ENCODE measurements around the gene PRR29.
"Not testable (repeated sequence)": the region's sequence is repeated elsewhere in the genome, so short reads cannot be mapped to it uniquely, and the experiment has no call there.

The PRR29 gene

GRCh38 chr17:63973930-63974593 lies 24.1 kb upstream of the PRR29 start:
- no peak for DNase-seq (ENCODE audit: low read depth, low spot score)
- H3K27ac ChIP-seq, result peak overlapping the region; percentile 59

DNA sequence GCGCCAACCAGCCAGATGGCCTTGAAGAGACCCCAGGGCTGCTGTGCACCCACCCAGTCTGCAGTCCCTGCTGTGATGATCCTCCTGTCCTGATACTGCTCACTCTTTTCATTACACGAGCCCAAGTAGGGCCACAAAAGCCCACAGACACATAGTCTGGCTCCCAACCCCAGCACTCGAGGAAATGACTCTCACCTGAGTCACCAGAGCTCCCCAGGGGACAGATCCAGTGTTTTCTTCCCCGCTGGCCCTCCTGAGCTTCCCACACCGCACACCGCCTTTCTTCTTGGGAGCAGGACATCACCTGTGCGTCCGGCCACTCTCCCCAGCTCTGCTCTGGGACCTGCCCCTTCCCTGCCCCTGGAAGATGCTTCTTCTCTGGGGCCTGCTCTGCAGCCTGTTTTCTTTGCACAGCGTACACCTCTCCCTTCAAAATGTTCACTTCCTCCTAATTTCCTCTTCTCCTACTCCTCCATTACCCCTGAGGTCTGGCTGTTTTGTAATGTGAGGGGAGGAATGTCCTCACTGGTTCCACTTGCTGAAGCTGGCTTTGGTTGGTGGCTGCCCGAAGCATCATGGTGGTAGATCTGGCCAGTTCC lies 23.5 kb upstream of the PRR29 start:
- no peak for DNase-seq (ENCODE audit: low read depth, low spot score)
- peak overlapping the region; percentile 59 for H3K27ac ChIP-seq

DNA sequence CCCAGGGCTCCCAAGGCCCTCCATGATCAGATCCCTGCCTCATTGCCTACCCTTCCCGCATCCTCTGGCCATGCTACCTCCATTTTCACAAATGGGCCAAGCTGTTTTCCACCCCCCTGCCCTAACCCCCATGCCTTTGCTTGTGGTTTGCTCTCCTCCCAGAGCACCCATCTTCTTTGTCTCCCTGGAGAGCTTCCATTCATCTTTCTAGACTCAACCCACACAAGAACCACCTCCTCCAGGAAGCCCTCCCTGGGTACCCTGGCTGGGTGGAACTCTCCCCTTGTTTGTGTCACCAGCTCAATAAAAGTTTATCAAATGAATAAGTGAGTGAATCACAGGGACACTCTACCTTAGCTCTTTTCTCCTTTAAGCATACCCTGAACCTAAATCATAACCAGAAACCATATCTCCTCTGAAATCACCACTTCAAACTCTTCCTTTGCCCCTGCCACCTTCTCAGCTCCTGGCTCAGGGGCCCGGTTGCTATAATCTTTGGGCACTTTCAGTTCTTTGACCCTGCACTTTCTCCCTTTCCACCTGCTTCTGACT lies 22.5 kb upstream of the PRR29 start:
- no peak overlapping the region for H3K27ac ChIP-seq
- DNase-seq (ENCODE audit: low read depth, low spot score), result no peak

- DNase-seq (ENCODE audit: low read depth, low spot score), result no peak
- no peak overlapping the region for H3K27ac ChIP-seq
Measured at GRCh38 chr17:63976702-63977101, 21.4 kb upstream of the PRR29 start.

- no peak overlapping the region for H3K27ac ChIP-seq
- DNase-seq (ENCODE audit: low read depth, low spot score), result no peak
Measured at GRCh38 chr17:63978272-63979200, 19.6 kb upstream of the PRR29 start.

GRCh38 chr17:63982641-63983040 lies 15.5 kb upstream of the PRR29 start:
- H3K27ac ChIP-seq; DNase-seq (ENCODE audit: low read depth, low spot score): not testable (repeated sequence)

- no peak overlapping the region for H3K27ac ChIP-seq
- DNase-seq (ENCODE audit: low read depth, low spot score), result no peak
Measured at GRCh38 chr17:63983320-63983719, 14.8 kb upstream of the PRR29 start.

GRCh38 chr17:63984236-63984635 lies 13.9 kb upstream of the PRR29 start:
- no peak for DNase-seq (ENCODE audit: low read depth, low spot score)
- H3K27ac ChIP-seq, result no peak overlapping the region

GRCh38 chr17:63984651-63985386 lies 13.3 kb upstream of the PRR29 start:
- H3K27ac ChIP-seq, result no peak overlapping the region

GRCh38 chr17:63985387-63986140 lies 12.6 kb upstream of the PRR29 start:
- H3K27ac ChIP-seq, result no peak overlapping the region
- no peak for DNase-seq (ENCODE audit: low read depth, low spot score)

More at GRCh38 chr17:63984651-63985386, 13.3 kb upstream of the PRR29 start:
- peak; percentile 62 for DNase-seq (ENCODE audit: low read depth, low spot score)

DNA sequence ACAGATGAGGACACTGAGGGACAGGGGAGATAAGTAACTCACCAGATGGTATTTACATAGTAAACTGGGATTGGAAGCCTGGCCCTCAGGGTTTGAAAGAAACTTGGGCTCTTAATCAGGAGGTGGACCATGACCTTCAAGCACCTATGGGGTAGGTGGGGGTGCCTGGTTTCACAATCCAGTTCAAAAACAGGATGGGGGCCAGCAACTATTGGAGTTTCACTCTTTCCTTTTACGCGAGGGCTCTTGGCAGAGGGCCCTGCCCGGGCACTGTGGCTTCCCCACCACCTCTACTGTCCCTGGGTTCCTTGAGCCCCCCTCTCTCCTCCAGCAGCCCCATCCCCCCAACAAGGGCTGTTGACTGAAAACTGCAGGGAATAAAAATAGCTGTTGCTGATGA lies 11.3 kb upstream of the PRR29 start:
- no peak overlapping the region for H3K27ac ChIP-seq
- no peak for DNase-seq (ENCODE audit: low read depth, low spot score)

DNA sequence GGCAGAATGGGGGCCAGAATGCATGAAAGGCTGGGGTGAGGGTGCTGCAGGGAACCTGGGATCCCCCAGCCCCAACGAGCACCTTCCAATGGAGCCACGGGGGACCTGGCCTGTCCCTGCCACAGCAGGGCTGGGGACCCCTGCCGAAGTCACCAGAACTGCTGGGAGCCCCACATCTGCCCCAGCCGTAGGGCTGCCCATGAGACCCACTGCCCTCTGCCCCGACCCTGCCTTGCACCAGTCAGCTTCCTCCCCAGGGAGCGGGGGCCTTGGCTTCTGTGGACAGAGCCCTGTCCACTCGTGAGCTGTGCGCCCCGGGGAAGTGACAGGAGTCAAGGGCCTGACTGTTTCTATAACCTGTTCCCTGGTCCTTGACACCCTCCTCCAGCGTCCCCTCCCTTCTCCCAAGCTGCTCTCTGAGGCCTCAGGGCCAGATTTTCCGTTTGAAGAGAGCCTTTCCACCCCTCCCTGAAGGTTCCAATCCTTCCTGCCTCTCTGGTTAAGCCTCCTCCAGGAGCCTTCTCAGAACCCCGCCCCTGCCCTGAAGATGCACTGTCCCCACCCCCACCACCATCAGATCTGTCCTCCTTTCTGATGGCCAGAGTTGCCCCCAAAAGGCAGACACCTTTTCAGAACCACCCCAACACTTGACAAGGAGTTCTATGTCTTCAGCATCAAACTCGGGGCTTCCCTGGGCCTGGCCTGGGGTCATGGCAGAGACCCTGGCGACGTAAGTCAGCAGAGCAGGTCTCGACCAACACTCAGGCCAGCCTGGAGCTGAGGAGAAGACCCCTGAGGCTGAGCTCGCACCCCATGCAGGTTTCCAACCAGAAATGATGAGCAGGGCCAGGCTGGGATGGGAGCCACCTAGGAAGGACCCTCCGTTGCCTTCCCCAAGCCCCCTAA lies 10.7 kb upstream of the PRR29 start:
- no peak for DNase-seq (ENCODE audit: low read depth, low spot score)
- no peak overlapping the region for H3K27ac ChIP-seq

- H3K27ac ChIP-seq, result no peak overlapping the region
- no peak for DNase-seq (ENCODE audit: low read depth, low spot score)
Measured at GRCh38 chr17:63988127-63988478, 10.0 kb upstream of the PRR29 start.

DNA sequence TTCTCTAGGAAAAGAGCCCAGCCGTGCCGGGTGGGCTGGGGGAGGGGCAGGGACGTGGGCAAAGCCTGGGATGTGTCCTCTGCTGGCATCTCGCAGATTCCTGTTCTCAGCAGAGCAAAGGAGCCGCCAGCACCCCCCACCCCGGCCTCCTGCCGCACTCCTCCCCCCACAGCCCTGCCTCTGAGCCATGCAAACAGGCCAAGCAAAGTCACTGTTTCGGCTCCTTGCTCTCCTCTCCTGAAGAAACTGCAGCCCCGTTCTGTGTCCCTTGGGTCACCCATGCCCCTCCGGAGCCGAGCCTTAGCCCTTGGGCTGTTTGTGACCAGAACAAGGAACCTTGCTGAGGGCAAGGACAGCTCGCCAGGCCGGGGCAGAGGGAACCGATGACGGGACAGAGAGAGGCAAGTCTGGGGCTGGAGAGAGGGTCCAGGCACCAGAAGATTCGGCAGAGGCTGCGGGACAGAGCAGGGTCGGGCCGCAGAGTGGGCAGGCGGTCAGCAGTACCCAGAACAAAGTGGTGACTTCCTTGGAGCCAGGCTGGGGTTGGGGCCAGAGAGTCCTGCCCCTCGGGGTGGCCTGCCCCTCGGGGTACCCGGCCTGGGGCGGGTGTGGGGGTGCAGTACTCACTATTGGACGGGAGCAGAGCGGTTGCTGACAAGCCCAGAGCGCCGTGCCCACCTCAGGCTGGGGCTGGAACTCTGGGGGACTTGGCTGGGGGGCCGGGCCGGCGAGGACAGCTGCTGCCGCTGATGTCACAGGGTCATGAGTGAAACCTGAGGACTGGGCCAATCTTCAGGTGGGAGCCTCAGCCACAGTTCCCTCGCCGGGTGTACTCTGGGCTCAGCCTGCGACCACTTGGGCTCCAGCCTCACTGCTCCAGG lies 9.2 kb upstream of the PRR29 start:
- no peak overlapping the region for H3K27ac ChIP-seq
- DNase-seq (ENCODE audit: low read depth, low spot score), result no peak

DNA sequence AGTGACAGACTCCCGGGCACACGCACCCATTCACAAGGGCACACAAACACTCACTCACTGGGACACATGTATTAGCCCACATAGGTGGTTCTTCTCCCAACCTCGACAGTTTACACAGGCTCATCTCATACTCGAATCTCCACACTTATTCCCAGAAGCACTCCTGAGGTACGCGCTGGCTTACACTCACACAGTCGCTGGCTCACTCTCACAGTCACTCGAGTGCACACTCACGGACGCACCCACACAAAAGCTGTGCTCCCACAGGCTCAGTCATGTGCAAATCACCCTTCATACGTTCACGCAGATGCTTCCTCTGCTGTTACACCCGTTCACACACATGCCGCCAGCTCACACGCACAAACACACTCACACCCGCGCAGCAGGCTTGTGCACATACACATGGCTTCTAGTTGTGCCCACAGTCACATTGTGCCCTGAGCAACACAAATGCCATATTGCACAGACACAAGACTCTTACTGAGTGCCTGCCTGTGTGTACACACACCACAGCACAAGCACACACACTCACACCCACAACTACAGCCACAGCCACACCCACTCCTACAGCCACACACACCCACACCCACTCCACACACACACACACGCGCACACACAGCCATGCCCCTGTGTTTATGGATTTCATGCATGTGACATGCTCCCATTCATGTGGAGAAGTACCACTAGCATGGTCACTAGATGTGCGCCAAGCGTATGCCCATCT lies 8.4 kb upstream of the PRR29 start:
- DNase-seq (ENCODE audit: low read depth, low spot score), result no peak
- no peak overlapping the region for H3K27ac ChIP-seq

DNA sequence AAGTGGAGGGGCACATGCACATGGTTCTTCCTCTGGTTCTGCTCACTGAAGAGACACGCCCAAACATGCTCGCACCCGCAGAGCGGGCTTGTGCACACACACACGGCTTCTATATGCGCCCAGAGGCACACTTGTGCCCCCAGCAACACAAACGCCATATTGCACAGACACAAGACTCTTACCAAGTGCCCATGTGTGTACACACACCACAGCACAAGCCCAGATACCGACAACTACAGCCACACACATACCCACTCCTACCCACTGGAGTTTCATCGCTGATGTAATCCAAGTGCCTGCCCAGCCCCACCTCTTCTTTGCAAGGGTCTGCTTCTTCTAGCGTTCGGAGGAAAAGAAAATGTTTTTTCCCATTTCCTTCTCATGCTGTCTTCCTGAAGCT lies 6.5 kb upstream of the PRR29 start:
- DNase-seq (ENCODE audit: low read depth, low spot score), result no peak
- H3K27ac ChIP-seq, result no peak overlapping the region

GRCh38 chr17:63993368-63993985 lies 4.7 kb upstream of the PRR29 start:
- no peak overlapping the region for H3K27ac ChIP-seq
- no peak for DNase-seq (ENCODE audit: low read depth, low spot score)
